Glomerular endothelial cell (primary cell): Measurements from ENCODE around the gene TBC1D24. TPM values are rescaled to one million over a fixed set of nuclear protein-coding genes. Genes with fewer than 3 reads are reported as not detected.

Experiments used
- DNase-seq: peaks from one replicate; pipeline ENCODE4 v3.0.0-alpha.2; 2011; ENCODE audit warnings: low read depth, low spot score; ENCODE audit errors: extremely low read depth
- total RNA-seq: library from RNA; depleted of rRNA; stranded (reverse); fragments of >200 nt; gene quantifications from 2 replicates; pipeline ENCODE4 v1.2.3, GENCODE V29; 2015

TBC1D24 gene
- total RNA-seq, 1 donor from 2014 or later: 19.7 TPM

GRCh38 chr16:2449118-2449517 is 25.8 kb upstream of the TBC1D24 start:
- no peak for DNase-seq

DNA sequence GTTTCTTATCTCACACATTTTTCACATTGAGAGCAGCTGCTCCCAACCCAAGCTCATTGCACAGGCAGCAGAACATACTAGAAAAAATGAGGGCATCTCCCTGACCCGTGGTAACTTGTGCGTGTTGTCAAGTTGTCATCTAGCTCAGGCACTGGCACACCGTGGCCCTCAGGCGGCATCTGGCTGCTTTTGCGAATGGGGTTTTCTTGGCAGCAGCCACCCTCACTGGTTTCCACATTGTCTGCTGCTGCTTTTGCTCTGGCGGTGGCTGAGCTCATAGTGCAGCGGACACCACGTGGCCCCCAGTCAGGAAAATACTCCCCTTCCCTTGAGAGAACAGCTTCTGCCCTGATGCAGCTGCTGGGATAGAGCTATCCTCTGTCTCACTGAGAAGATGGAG is 24.4 kb upstream of the TBC1D24 start:
- DNase-seq: no peak

GRCh38 chr16:2450975-2451381 is 23.9 kb upstream of the TBC1D24 start:
- DNase-seq: no peak

DNA sequence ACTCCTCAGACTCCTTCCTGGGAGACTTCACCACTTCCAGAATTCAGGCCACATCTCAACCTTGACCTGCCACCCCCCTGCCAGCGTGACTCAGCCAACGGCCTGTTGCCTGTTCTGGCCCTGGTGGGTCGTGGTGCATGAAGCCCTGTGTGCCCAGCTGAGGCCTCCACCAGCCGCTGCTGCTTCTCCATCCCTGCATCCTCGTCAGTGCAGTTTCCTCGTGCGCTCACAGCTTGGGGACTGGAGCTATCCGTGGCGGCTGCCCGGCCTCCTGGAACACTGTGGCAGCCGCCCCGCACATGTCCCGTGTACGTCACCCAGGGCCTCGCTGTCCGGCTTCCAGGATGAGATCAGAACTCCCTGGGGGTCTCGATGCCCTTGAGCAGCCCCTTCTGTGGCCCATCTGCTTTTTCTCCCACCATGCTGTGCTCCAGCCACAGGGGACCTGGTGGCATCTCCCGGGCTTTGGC is 23.0 kb upstream of the TBC1D24 start:
- no peak for DNase-seq

GRCh38 chr16:2452650-2453049 is 22.3 kb upstream of the TBC1D24 start:
- no peak for DNase-seq

GRCh38 chr16:2455081-2455845 is 19.7 kb upstream of the TBC1D24 start:
- DNase-seq: no peak

GRCh38 chr16:2456551-2457153 is 18.3 kb upstream of the TBC1D24 start:
- no peak for DNase-seq

GRCh38 chr16:2457267-2457666 is 17.7 kb upstream of the TBC1D24 start:
- no peak for DNase-seq

- DNase-seq: no peak
Observed at GRCh38 chr16:2457946-2458345, 17.0 kb upstream of the TBC1D24 start.

- DNase-seq: no peak
Observed at GRCh38 chr16:2458887-2459646, 15.9 kb upstream of the TBC1D24 start.

GRCh38 chr16:2459647-2460390 is 15.1 kb upstream of the TBC1D24 start, which contains the start of gene TEDC2:
Gene TEDC2 (plus strand): TSS chr16:2460109. CDS start chr16:2460145, 36 bp downstream.
- peak; percentile 33 for DNase-seq

GRCh38 chr16:2460391-2460713 is 14.6 kb upstream of the TBC1D24 start:
- no peak for DNase-seq

GRCh38 chr16:2460916-2461315 is 14.0 kb upstream of the TBC1D24 start:
- no peak for DNase-seq

- DNase-seq: no peak
Observed at GRCh38 chr16:2462031-2462866, 12.7 kb upstream of the TBC1D24 start.

DNA sequence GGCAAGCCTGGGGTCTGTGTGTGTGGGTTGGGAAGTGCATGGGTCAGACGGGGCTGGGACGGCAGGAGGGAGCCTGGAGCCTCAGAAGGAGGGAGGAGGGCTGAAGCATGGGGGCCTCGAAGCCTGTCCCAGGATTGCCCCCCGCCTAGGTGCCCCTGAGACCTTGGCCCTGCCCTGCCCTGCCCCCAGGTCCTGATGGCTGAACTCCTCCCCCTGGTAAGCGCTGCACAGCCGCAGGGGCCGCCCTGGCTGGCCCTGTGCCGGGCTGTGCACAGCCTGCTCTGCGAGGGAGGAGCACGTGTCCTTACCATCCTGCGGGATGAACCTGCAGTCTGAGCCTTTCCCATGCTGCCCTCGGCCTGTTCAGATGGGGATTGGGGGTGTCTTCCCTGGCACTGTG is 10.6 kb upstream of the TBC1D24 start:
- no peak for DNase-seq

DNA sequence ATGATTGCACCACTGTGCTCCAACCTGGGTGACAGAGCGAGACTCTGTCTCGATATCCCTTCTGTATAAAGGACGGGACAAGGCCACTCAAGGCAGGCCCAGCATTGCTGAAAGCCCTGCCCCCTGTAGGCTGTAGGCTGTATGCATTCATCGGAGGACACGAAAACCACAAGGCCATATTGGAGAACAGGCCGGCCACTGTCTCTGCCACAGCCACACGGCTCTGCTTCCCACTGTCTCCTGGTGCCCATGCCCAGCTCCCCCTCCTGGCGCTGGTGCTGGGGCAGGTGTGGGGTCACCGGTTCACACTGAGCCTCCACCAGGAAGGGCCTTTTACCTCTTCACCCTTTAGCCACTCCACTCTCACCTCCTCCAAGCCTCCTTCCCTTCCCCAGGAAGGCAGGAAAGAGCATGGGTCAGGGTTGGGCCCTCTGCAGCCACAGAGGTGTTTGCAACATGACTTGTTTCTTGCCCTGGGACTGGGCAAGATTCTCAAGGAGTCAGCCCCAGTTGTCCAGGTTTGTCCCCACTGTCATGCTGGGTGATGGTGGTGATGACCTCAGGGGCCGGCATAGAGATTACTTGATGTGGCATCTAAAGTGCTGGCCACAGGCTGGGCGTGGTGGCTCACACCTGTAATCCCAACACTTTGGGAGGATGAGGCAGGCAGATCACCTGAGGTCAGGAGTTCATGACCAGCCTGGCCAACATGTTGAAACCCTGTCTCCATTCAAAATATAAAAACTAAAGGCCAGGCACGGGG is 9.1 kb upstream of the TBC1D24 start:
- no peak for DNase-seq

DNA sequence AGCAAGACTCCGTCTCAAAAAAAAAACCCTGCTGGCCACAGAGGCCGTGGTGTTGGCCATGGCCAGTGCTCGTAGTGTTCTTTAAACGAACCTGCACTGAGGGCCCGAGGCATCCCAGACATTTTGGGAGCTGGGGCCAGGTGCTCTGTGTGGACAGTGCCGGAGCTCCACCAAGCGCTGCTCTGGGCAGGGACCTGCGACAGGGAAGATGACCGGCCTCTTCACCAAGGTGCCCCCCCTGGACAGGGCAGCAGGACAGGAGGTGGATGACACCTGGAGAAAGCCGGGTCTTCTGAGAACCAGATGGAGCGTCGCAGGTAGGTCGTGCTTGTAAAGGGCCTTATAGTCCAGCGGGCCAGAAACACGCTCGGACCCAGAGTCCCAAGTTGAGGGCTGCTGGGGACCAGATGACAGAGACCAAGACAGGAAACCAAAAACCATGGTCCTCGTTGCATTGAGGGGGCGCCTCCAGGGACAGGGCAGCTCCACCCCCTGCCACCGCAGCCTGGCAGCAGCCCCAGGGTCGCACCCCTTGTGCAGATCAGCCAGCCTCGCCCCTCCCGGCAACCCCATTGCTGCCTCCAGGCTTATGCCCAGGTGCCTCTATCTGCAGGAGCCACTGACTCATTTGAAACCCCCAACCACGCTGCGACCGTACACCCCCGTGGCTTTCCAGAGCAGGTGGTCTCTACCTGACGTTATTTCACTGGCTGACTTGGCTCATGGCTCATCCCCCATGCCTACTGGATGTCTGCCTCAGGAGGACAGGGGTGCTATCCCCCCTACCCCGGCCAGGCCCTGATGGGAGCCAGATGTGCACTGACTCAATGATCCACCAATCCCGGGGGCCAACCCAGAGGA is 8.0 kb upstream of the TBC1D24 start:
- no peak for DNase-seq

- no peak for DNase-seq
Observed at GRCh38 chr16:2467528-2468232, 7.2 kb upstream of the TBC1D24 start.
